NB4 (cell line): ENCODE measurements around the gene TERB2.
"Not testable (repeated sequence)": the region's sequence is repeated elsewhere in the genome, so short reads cannot be mapped to it uniquely, and the experiment has no call there.

ENCODE experiments used
- DNase-seq: peaks from one replicate; pipeline ENCODE4 v3.0.0; 2010; ENCODE audit warnings: low read depth
- H3K4me3 ChIP-seq: one replicate; pipeline ENCODE4 v1.5.1; 2011; ENCODE audit warnings: mild to moderate bottlenecking, low read depth, low read length, moderate library complexity
- CTCF ChIP-seq: IDR thresholded peaks from one replicate; pipeline ENCODE4 v1.5.1; 2012; ENCODE audit warnings: low read depth, low read length
- MAX ChIP-seq: IDR thresholded peaks from 2 replicates; pipeline ENCODE4 v1.6.1; 2011; ENCODE audit warnings: low read depth, low read length
- MYC ChIP-seq: IDR thresholded peaks from 2 replicates; pipeline ENCODE4 v1.6.1; 2011; ENCODE audit warnings: low read depth, low read length
- POLR2A ChIP-seq: IDR thresholded peaks from 2 replicates; pipeline ENCODE4 v1.6.1; 2011; ENCODE audit warnings: mild to moderate bottlenecking; ENCODE audit not compliant: insufficient read length; ENCODE audit errors: extremely low read depth

Gene TERB2

GRCh38 chr15:44968475-44968874, 12.0 kb downstream of the TERB2 start:
- TF ChIP-seq POLR2A (no peak), MYC (no peak), CTCF (no peak), MAX (no peak)
- no peak overlapping the region for H3K4me3 ChIP-seq
- no peak for DNase-seq

- DNase-seq: no peak
- no peak overlapping the region for H3K4me3 ChIP-seq
- no peak for TF ChIP-seq CTCF
- TF ChIP-seq POLR2A: no peak
- no peak for TF ChIP-seq MYC
These were observed 14.5 kb downstream of the TERB2 start for GRCh38 chr15:44971036-44971435.

GRCh38 chr15:44976183-44976582, 19.7 kb downstream of the TERB2 start:
- DNase-seq, H3K4me3 ChIP-seq: not testable (repeated sequence)

GRCh38 chr15:44977781-44978180, 21.3 kb downstream of the TERB2 start:
- not testable (repeated sequence) for DNase-seq, H3K4me3 ChIP-seq

GRCh38 chr15:44979617-44980339, 23.3 kb downstream of the TERB2 start:
- DNase-seq: peak; percentile 9

GRCh38 chr15:44984144-44984543, 27.7 kb downstream of the TERB2 start:
- H3K4me3 ChIP-seq, DNase-seq: not testable (repeated sequence)

More at GRCh38 chr15:44979617-44980339, 23.3 kb downstream of the TERB2 start:
- not testable (repeated sequence) for H3K4me3 ChIP-seq

GRCh38 chr15:44986346-44987055, 30.0 kb downstream of the TERB2 start:
- not testable (repeated sequence) for H3K4me3 ChIP-seq, DNase-seq

GRCh38 chr15:44987711-44988110, 31.2 kb downstream of the TERB2 start:
- H3K4me3 ChIP-seq, DNase-seq: not testable (repeated sequence)

GRCh38 chr15:44988184-44988869, 31.8 kb downstream of the TERB2 start:
- not testable (repeated sequence) for DNase-seq, H3K4me3 ChIP-seq

- not testable (repeated sequence) for DNase-seq, H3K4me3 ChIP-seq
These were observed 32.4 kb downstream of the TERB2 start for GRCh38 chr15:44988870-44989219.

- DNase-seq, H3K4me3 ChIP-seq: not testable (repeated sequence)
These were observed 41.1 kb downstream of the TERB2 start for GRCh38 chr15:44997632-44998031.
